Hindlimb muscle (tissue), 1 donor: ENCODE measurements around the gene SHKBP1. TPM values are rescaled to one million over a fixed set of nuclear protein-coding genes. Genes with fewer than 3 reads are reported as not detected.
"Not testable (repeated sequence)": the region's sequence is repeated elsewhere in the genome, so short reads cannot be mapped to it uniquely, and the experiment has no call there.

Experiments used
- DNase-seq: peaks from one replicate; pipeline ENCODE4 v3.0.0-alpha.2; 2013
- polyA plus RNA-seq: library from polyadenylated mRNA; unstranded; fragments of 120-200 nt; gene quantifications from one replicate; pipeline ENCODE4 v1.2.1, GENCODE V29; 2013; ENCODE audit not compliant: insufficient read length

The SHKBP1 gene
- polyA plus RNA-seq = 18.7 TPM

- peak; percentile 96 for DNase-seq
These were observed at the start of gene SHKBP1 for GRCh38 chr19:40576585-40577451. Gene SHKBP1, plus strand, starts transcription at chr19:40576873. Its CDS starts 27 bp downstream, at chr19:40576900.

- no peak for DNase-seq
These were observed 48.6 kb upstream of the SHKBP1 start for GRCh38 chr19:40528078-40528477.

GRCh38 chr19:40528533-40529092 lies 48.1 kb upstream of the SHKBP1 start:
- DNase-seq = no peak

GRCh38 chr19:40529093-40529954 lies 47.3 kb upstream of the SHKBP1 start:
- DNase-seq = peak; percentile 88

GRCh38 chr19:40530091-40530901 lies 46.4 kb upstream of the SHKBP1 start:
- DNase-seq = no peak

GRCh38 chr19:40533508-40533907 lies 43.2 kb upstream of the SHKBP1 start:
- DNase-seq = no peak

- no peak for DNase-seq
These were observed 42.5 kb upstream of the SHKBP1 start for GRCh38 chr19:40534148-40534547.

- DNase-seq = no peak
These were observed 37.6 kb upstream of the SHKBP1 start for GRCh38 chr19:40539070-40539469.

GRCh38 chr19:40542202-40542859 lies 34.3 kb upstream of the SHKBP1 start:
- no peak for DNase-seq

GRCh38 chr19:40543029-40543597 lies 33.6 kb upstream of the SHKBP1 start:
- no peak for DNase-seq

GRCh38 chr19:40546153-40546841 lies 30.4 kb upstream of the SHKBP1 start:
- DNase-seq = not testable (repeated sequence)

GRCh38 chr19:40547190-40547589 lies 29.5 kb upstream of the SHKBP1 start:
- not testable (repeated sequence) for DNase-seq

GRCh38 chr19:40547836-40548235 lies 28.8 kb upstream of the SHKBP1 start:
- no peak for DNase-seq

GRCh38 chr19:40549007-40549708 lies 27.5 kb upstream of the SHKBP1 start:
- no peak for DNase-seq

GRCh38 chr19:40550951-40551350 lies 25.7 kb upstream of the SHKBP1 start:
- no peak for DNase-seq

- no peak for DNase-seq
These were observed 23.8 kb upstream of the SHKBP1 start for GRCh38 chr19:40552848-40553247.

- DNase-seq = no peak
These were observed 22.5 kb upstream of the SHKBP1 start for GRCh38 chr19:40553885-40554857.

GRCh38 chr19:40555978-40556689 lies 20.5 kb upstream of the SHKBP1 start:
- DNase-seq = no peak
